Upper lobe of right lung (tissue), 1 donor: ENCODE data around the gene RBM23. TPM values are rescaled to one million over a fixed set of nuclear protein-coding genes. Genes with fewer than 3 reads are reported as not detected.

Source experiments
- ATAC-seq: fragments of 200-7000 bp; cut with Tn5 transposase; one replicate; pipeline ENCODE4 v1.9.1; 2020; ENCODE audit warnings: mild to moderate bottlenecking, moderate library complexity
- DNase-seq: peaks from one replicate; pipeline ENCODE4 v3.0.0-alpha.2; 2020
- H3K27ac ChIP-seq: fragments of 200-600 bp; one replicate; pipeline ENCODE4 v1.8.0; 2022
- H3K27me3 ChIP-seq: fragments of 200-600 bp; one replicate; pipeline ENCODE4 v1.8.0; 2022; ENCODE audit warnings: mild to moderate bottlenecking
- H3K36me3 ChIP-seq: fragments of 200-600 bp; one replicate; pipeline ENCODE4 v1.8.0; 2022
- H3K4me1 ChIP-seq: fragments of 200-600 bp; one replicate; pipeline ENCODE4 v1.8.0; 2022
- H3K4me3 ChIP-seq: fragments of 200-600 bp; one replicate; pipeline ENCODE4 v1.8.0; 2022; ENCODE audit warnings: mild to moderate bottlenecking
- H3K9me3 ChIP-seq: fragments of 200-600 bp; one replicate; pipeline ENCODE4 v1.8.0; 2022
- CTCF ChIP-seq: fragments of 200-600 bp; IDR thresholded peaks from one replicate; pipeline ENCODE4 v1.8.0; 2022; ENCODE audit warnings: antibody characterized with exemption
- intact Hi-C: fragments of 100-400 bp; cut with DNase I; formaldehyde crosslinking; loops from one replicate; pipeline ENCODE4 v1.11.0; 2022
- total RNA-seq: library from RNA; stranded (reverse); fragmentation: NEBNext Ultra II Directional; extraction: Animal tissue kit (Norgen Biotek cat#: 25700); gene quantifications from one replicate; pipeline ENCODE4 v1.2.1, GENCODE V29; 2021
- donor health status: DM: no; HTN: yes; CAD: no; lungs with severe emphysema.

The RBM23 gene
- total RNA-seq, 1 donor from 2014 or later, result 83.5 TPM

GRCh38 chr14:22896356-22896755, 22.6 kb downstream of the RBM23 start:
- H3K9me3 ChIP-seq, result no peaks in the 10 kb centered on the region
- H3K4me1 ChIP-seq, result no peaks in the 10 kb centered on the region
- TF ChIP-seq CTCF, result no peak
- no peak overlapping the region for H3K27ac ChIP-seq
- H3K4me3 ChIP-seq, result no peak overlapping the region
- no peak for ATAC-seq
- DNase-seq, result no peak
- H3K27me3 ChIP-seq, result no peaks in the 10 kb centered on the region
- peaks cover 27% of the 10 kb centered on the region for H3K36me3 ChIP-seq
- intact Hi-C loops, result no loop called here

GRCh38 chr14:22895402-22895801, 23.5 kb downstream of the RBM23 start:
- DNase-seq, result no peak
- Histone ChIP-seq H3K36me3 (peaks cover 17% of the 10 kb centered on the region), H3K9me3 (no peaks in the 10 kb centered on the region), H3K27me3 (no peaks in the 10 kb centered on the region), H3K4me1 (no peaks in the 10 kb centered on the region), H3K4me3 (no peak overlapping the region), H3K27ac (no peak overlapping the region)
- no peak for ATAC-seq
- no peak for TF ChIP-seq CTCF
- intact Hi-C loops, result no loop called here

GRCh38 chr14:22893706-22894105, 25.2 kb downstream of the RBM23 start:
- no peak for ATAC-seq
- Histone ChIP-seq H3K36me3 (peaks cover 14% of the 10 kb centered on the region), H3K27me3 (no peaks in the 10 kb centered on the region), H3K27ac (no peak overlapping the region), H3K4me3 (no peak overlapping the region), H3K4me1 (no peaks in the 10 kb centered on the region), H3K9me3 (no peaks in the 10 kb centered on the region)
- DNase-seq, result no peak
- TF ChIP-seq CTCF, result no peak
- intact Hi-C loops, result no loop called here

GRCh38 chr14:22892488-22892887, 26.5 kb downstream of the RBM23 start:
- TF ChIP-seq CTCF, result no peak
- peaks cover 10% of the 10 kb centered on the region for H3K4me1 ChIP-seq
- DNase-seq (no peak), ATAC-seq (no peak)
- H3K9me3 ChIP-seq, result no peaks in the 10 kb centered on the region
- intact Hi-C loops, result no loop called here
- peaks cover 5% of the 10 kb centered on the region for H3K36me3 ChIP-seq
- H3K4me3 ChIP-seq, result no peak overlapping the region
- H3K27me3 ChIP-seq, result no peaks in the 10 kb centered on the region
- no peak overlapping the region for H3K27ac ChIP-seq

- no peaks in the 10 kb centered on the region for H3K9me3 ChIP-seq
- peaks cover 11% of the 10 kb centered on the region for H3K4me1 ChIP-seq
- DNase-seq (no peak), ATAC-seq (no peak)
- H3K27ac ChIP-seq, result no peak overlapping the region
- H3K4me3 ChIP-seq, result no peak overlapping the region
- TF ChIP-seq CTCF, result no peak
- no peaks in the 10 kb centered on the region for H3K27me3 ChIP-seq
- peaks cover 5% of the 10 kb centered on the region for H3K36me3 ChIP-seq
- intact Hi-C loops, result no loop called here
Observed at GRCh38 chr14:22890416-22890815, 28.5 kb downstream of the RBM23 start.

- H3K36me3 ChIP-seq, result peaks cover 3% of the 10 kb centered on the region
- H3K27me3 ChIP-seq, result no peaks in the 10 kb centered on the region
- no peaks in the 10 kb centered on the region for H3K9me3 ChIP-seq
- intact Hi-C loops, result no loop called here
- DNase-seq (no peak), ATAC-seq (no peak)
- TF ChIP-seq CTCF, result no peak
- H3K27ac ChIP-seq, result no peak overlapping the region
- H3K4me3 ChIP-seq, result no peak overlapping the region
- H3K4me1 ChIP-seq, result peaks cover 11% of the 10 kb centered on the region
Observed at GRCh38 chr14:22888662-22889061, 30.3 kb downstream of the RBM23 start.
